Measurements from ENCODE around the gene CDK18. TPM values are rescaled to one million over a fixed set of nuclear protein-coding genes. Genes with fewer than 3 reads are reported as not detected.

CDK18 gene
- total RNA-seq, 2 donors from 2014 or later: 11.1 to 16.2 TPM

DNA sequence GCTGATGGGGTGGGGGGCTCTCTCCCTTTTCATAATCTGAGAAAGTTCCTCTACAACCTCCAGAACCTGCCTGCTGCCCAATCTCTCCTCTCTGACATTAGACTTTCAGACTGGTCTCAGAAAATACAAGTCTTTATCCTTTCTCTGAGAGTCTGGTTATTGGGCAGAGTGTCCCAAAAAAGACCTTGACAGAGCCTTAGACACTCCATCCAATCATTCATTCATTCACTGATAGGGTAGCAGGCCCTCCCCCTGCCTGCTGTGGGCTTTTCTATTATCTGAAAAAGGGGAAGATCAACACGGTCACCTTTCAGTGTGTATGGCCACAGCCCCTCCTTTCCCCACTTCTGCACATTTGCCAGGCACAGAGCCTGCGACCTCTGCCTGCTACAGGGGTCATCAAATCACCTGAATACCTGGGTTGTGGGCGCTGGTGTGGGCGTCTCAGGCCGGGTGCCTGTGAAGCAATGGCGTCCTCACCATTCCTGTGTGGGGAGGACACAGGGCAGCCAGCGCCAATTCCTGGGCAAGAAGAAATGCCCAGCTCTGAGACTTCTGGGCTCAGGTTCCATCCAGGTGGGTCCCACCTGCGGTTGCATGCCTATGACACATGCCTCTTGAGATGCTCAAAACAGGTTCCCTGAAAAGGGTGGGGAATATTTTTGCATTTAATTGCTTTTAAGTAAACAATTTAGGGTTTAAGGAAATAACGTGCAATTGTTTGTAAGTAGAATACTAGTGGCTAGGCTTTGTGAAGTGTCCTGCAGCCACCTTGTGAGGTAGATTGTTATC lies 74.5 kb downstream of the CDK18 start:
- H3K27me3 ChIP-seq (replicated peaks; ENCODE audit: insufficient read depth): no peaks in the 10 kb centered on the region
- TF ChIP-seq POLR2A (IDR thresholded peaks at IDR 0.05): peak; percentile 4
- TF ChIP-seq POLR2AphosphoS5 (IDR thresholded peaks at IDR 0.05): peak; percentile 58
- TF ChIP-seq CTCF (IDR thresholded peaks at IDR 0.05): no peak
- H3K36me3 ChIP-seq: no peaks in the 10 kb centered on the region
- DNase-seq (ENCODE audit: low spot score): no peak
- H3K4me1 ChIP-seq (replicated peaks): no peaks in the 10 kb centered on the region
- no peak overlapping the region for H3K4me3 ChIP-seq
- H3K9me3 ChIP-seq: no peaks in the 10 kb centered on the region
- 59% methylated on average over 9 of the region's 9 CpGs for WGBS
- peak overlapping the region in 1 of 2 donors; percentile 19 for H3K27ac ChIP-seq
- intact Hi-C loops (cut with DNase I): no loop called here

DNA sequence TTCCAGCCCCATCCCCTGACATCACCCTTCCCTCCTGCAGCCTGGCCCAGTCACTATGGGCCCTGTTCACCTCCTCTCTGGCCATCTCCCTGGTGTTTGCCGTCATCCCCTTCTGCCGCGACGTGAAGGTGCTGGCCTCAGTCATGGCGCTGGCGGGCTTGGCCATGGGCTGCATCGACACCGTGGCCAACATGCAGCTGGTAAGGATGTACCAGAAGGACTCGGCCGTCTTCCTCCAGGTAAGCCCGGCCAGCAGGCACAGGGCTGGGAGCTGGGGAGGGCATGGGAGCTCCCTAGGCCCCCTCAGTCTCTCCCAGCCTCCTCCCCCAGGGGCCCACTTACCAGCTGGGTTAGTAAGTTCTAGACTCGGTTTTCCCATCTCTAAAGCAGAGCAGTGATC lies 75.2 kb downstream of the CDK18 start:
- no peaks in the 10 kb centered on the region for H3K27me3 ChIP-seq (replicated peaks; ENCODE audit: insufficient read depth)
- TF ChIP-seq POLR2A (IDR thresholded peaks at IDR 0.05) (peak; percentile 3), POLR2AphosphoS5 (IDR thresholded peaks at IDR 0.05) (no peak), CTCF (IDR thresholded peaks at IDR 0.05) (no peak)
- no peak overlapping the region for H3K4me3 ChIP-seq
- no peaks in the 10 kb centered on the region for H3K36me3 ChIP-seq
- no peaks in the 10 kb centered on the region for H3K9me3 ChIP-seq
- 78% methylated on average over 12 of the region's 12 CpGs for WGBS
- no peaks in the 10 kb centered on the region for H3K4me1 ChIP-seq (replicated peaks)
- intact Hi-C loops (cut with DNase I): loop anchor here (5.0 kb wide), 1 partner anchor 47 kb away; no protein-coding TSS in a partner anchor
- no peak for DNase-seq (ENCODE audit: low spot score)
- no peak overlapping the region for H3K27ac ChIP-seq

DNA sequence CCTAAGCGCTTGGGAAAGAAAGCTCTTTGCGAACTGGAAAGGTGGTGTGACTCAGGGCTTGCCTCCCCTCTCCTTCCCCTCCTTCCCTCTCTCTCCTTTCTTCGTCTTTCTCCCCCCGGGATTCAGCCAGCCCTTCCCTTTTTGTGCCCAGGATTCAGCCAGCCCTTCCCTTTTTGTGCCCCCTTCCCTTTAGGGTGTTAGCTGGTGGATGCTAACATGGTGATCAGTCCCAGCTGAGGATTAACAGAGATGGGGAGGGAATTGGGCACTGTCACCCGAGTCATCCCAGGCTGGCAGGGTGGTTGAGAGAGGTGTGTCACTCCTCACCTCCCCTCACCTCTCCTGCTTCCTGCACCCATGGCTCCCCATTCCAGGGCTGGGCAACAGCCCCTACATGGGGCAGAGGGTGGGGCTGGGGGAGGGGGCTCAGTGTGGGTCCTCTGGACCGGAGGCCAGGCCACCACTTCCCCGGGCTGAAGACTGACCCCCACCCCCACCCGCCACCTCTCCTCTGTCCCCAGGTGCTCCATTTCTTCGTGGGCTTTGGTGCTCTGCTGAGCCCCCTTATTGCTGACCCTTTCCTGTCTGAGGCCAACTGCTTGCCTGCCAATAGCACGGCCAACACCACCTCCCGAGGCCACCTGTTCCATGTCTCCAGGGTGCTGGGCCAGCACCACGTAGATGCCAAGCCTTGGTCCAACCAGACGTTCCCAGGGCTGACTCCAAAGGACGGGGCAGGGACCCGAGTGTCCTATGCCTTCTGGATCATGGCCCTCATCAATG lies 75.9 kb downstream of the CDK18 start:
- TF ChIP-seq POLR2AphosphoS5 (IDR thresholded peaks at IDR 0.05) (no peak), CTCF (IDR thresholded peaks at IDR 0.05) (no peak), POLR2A (IDR thresholded peaks at IDR 0.05) (no peak)
- no peak overlapping the region for H3K4me3 ChIP-seq
- no peak overlapping the region for H3K27ac ChIP-seq
- no peaks in the 10 kb centered on the region for H3K4me1 ChIP-seq (replicated peaks)
- no peaks in the 10 kb centered on the region for H3K9me3 ChIP-seq
- WGBS: 78% methylated on average over 15 of the region's 15 CpGs
- intact Hi-C loops (cut with DNase I): loop anchor here (5.0 kb wide), 1 partner anchor 48 kb away; no protein-coding TSS in a partner anchor
- no peaks in the 10 kb centered on the region for H3K36me3 ChIP-seq
- no peaks in the 10 kb centered on the region for H3K27me3 ChIP-seq (replicated peaks; ENCODE audit: insufficient read depth)
- no peak for DNase-seq (ENCODE audit: low spot score)

- no peak overlapping the region for H3K4me3 ChIP-seq
- TF ChIP-seq POLR2AphosphoS5 (IDR thresholded peaks at IDR 0.05) (no peak), POLR2A (IDR thresholded peaks at IDR 0.05) (no peak), CTCF (IDR thresholded peaks at IDR 0.05) (no peak)
- H3K9me3 ChIP-seq: no peaks in the 10 kb centered on the region
- no peaks in the 10 kb centered on the region for H3K4me1 ChIP-seq (replicated peaks)
- DNase-seq (ENCODE audit: low spot score): no peak
- H3K27ac ChIP-seq: no peak overlapping the region
- WGBS: 89% methylated on average over 3 of the region's 3 CpGs
- intact Hi-C loops (cut with DNase I): loop anchor here (5.0 kb wide), 1 partner anchor 49 kb away; no protein-coding TSS in a partner anchor
- no peaks in the 10 kb centered on the region for H3K36me3 ChIP-seq
- no peaks in the 10 kb centered on the region for H3K27me3 ChIP-seq (replicated peaks; ENCODE audit: insufficient read depth)
Measured at GRCh38 chr1:205580923-205581180, 76.4 kb downstream of the CDK18 start.
